ENCODE data around the gene SCAF11.
"Not testable (repeated sequence)": the region's sequence is repeated elsewhere in the genome, so short reads cannot be mapped to it uniquely, and the experiment has no call there.

- not testable (repeated sequence) for TF ChIP-seq CTCF (conservative IDR thresholded peaks at IDR 0.05; ENCODE audit: low read depth, low read length); EZH2 (IDR thresholded peaks at IDR 0.05; ENCODE audit: borderline replicate concordance, low read depth, low read length, poor library complexity, severe bottlenecking)
These were observed 28.3 kb upstream of the SCAF11 start for GRCh38 chr12:46018712-46019111.
